GM19452 (cell line): ENCODE results near the gene KCNN4.

ENCODE experiments used
- ATAC-seq: cut with Tn5 transposase; IDR thresholded peaks from one replicate; pipeline ENCODE4 v1.9.1; 2021; ENCODE audit not compliant: unreplicated experiment

KCNN4 gene

DNA sequence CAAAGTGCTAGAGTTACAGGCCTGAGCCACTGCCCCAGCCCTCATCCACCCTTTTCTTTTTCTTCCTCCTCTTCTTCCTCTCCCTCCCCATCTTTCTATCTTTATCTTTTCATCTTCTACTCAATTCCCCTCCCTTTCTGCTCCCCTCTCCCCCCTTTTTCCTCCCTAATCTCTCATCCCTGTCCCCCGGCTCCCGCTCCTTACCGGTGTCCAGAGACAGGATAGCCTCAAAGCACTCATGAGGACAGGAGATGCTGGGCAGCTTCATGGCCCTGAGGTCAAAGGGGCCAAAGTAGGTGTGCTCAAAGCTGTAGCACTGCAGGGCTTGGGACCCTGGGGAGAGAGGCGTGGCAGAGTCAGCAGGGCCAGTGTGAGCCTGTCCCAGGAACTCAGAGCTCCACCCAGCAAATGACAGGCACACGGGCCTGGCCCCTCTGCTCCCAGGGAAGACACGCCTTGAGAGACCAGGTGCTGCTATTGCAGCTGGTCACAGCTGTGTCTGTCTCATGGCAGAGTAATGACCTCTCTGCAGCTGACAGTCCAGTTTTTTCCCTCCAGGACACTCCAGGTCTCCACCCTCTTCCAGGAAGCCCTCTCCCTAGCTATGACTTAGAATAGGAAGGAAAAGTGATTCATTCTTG lies 18.8 kb upstream of the KCNN4 start:
- ATAC-seq, result no peak

DNA sequence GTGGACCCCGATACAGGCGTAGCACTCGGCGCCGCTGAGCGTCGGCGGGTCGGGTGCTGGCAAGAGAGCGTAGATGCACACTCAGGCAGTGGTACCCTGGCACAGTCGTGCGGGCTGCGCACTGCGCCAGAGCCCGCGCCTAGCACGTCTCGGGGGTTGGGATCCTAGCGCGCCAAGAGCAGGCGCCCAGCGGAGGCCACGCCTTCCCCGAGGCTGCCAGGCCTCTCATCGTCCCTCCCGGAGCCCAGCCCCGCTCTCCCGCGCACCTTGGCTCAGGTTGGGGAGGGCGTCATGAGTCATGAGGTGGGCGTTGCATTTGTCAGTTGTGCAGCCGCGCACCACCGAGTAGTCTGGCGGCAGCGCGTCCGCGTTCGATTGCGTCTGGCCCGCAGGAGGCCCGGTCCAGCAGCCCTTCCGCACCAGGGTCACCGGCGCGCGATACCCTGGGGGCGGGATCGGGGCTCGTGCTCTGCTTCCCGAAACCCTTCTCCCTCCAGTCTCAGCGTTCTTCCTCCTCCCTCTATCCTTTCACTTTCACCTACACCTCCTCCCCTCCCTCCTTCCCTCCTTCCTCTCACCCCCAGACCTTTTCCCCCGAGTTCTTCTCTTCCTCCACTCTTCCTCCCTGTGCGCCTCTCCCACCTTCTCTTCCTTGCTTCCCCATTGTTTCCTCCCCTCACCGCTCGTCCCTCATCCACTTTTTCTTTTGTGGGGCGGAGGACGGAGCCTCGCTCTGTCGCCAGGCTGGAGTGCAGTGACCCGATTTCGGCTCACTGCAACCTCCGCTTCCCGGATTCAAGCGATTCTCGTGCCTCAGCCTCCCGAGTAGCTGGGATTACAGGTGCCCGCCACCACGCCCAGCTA lies 18.0 kb upstream of the KCNN4 start:
- ATAC-seq, result no peak

DNA sequence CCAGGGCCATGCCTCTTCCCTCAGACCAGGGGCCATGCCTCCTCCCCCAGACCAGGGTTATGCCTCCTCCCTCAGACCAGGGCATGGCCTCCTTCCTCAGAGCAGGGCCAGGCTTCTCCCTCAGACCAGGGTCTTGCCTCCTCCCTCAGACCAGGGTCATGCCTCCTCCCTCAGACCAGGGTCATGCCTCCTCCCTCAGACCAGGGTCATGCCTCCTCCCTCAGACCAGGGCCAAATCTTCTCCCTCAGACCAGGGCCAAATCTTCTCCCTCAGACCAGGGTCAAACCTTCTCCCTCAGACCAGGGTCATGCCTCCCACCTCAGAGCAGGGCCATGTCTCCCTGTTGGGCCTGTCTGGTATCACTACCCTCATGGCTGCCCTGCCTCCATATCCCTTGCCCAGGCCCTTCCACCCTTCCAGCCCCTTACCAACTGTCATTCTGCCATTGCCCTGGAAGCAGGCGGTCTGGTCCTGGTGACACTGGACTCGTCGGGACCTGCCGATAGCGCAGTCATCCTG lies 17.3 kb upstream of the KCNN4 start:
- no peak for ATAC-seq

DNA sequence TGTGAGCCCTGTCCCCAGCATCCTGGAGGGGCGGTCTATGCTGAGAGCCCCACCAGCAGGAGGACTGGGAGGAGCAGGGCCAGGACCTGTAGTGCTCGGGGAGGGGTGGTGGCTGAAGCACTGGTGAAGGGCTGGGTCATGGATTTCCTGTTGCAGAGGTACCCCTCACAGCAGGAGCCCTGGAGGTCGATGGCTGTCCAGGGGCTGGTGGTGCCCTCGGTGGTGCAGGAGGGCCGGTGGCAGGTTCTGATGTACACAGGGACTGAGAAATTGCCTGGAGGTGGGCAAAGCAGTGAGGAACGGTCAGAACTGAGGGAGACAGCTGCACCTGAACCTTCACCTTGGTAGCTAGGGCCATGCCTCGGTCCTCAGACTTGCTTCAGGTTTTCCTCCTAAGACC lies 16.8 kb upstream of the KCNN4 start:
- ATAC-seq, result no peak

DNA sequence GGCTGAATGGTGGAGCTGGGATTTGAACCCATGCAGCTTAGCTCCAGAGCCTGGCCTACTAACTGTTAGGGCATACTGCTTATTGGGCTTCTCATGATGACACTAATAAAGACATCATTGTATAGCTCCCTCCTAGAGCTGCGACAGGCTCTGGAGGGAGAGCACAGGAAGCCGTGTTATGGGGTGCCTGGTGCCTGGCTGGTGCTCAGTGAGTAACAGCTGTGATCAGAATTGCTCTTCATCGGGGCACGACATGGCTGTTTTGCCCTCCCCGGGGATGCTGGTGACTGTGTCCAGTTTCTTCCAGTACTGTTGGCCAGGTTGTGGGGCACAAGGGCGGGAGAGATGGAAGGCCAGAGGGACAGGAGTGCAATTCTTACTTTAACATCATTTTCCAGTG lies 16.3 kb upstream of the KCNN4 start:
- no peak for ATAC-seq

DNA sequence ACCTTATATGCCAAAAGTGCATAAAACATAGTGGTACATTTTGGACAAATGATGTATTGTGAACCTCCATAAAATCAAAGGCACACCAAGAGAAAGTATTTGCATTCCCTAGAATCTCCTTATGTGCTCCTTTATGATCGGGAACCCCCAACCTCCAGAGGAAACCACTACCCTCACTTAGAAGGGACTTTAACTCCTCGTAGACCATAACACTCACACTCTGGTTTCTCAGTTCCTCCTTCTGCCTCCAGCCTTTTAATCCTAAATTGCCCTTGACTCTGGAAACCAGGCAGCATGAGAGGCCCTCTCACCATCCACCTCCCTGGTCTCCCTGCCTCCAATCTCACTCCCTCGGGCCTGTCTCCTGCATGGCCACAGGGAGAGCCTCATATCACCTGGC lies 9.8 kb upstream of the KCNN4 start:
- no peak for ATAC-seq

DNA sequence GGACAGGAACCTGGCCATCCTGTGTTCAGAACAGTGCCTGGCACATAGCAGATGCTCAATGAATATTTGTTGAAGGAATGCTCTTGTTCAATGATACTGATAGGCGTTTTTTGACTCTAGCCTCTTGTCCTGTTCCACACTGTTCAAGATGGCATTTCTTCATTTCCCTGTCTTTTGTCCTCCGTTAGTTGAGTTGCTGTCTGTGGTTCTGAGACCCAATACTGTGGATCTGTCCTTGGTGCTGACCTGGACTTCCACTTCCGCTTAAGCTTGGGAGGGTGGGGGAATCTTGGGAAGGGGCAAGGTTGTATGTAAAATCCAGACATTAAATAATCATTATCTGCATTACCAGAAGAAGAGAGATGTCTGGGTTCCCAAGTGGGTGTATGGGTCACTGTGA lies 8.3 kb upstream of the KCNN4 start:
- no peak for ATAC-seq

DNA sequence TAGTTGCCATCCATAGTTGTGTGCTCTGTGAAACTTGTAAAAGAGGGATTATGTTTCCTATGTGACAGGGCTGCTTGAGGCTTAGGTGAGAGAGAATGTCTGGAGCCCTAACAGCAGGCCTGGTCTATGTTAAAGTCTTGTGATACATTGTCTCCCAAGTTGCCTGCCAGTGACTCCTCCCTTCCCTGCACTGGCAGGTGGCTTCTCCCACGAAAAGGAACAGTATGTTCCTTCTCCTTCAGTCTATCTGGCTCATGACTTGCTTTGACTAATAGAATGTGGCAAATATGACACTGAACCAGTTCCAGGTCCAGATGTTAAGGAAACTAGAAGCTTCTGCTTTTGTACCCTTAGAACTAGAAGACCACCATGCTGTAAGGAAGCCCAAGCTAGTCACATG lies 5.9 kb upstream of the KCNN4 start:
- ATAC-seq, result no peak

DNA sequence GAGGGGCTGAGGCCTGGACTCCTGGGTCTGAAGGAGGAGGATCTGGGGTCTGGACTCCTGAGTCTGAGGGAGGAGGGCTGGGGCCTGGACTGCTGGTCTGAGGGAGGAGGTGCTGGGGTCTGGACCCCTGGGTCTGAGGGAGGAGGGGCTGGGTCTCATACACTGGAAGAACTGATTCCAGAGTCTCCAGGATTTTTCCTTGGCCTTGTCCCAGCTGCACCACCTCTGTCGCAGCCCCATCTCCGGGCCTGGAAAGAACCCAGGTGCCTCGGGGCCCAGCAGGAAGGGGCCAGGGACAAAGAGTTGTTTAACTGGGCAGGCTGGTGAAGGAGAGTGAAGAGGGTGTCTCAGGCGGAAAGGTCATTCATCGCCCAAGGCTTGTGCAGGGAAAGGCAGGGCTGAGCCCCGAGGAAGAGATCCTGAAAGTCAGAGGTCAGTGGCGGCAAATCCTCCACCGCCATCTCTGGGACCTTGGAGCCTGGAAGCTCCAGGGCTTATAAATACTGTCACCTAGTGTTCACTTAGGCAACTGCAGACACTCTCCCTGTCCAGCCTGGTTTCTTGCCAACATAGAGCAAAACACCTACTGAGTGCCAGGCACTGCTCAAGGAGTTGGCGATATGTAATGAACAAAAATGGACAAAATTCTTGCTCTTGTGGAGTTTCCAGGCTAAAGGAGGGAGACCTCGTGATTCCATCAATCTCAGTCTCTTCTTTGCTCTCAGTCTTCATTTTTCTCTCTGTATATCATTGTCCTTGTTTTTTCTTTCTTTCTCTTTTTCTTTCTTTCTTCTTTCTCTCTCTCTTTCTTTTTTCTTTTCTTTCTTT lies 4.4 kb upstream of the KCNN4 start:
- peak; percentile 43 for ATAC-seq

DNA sequence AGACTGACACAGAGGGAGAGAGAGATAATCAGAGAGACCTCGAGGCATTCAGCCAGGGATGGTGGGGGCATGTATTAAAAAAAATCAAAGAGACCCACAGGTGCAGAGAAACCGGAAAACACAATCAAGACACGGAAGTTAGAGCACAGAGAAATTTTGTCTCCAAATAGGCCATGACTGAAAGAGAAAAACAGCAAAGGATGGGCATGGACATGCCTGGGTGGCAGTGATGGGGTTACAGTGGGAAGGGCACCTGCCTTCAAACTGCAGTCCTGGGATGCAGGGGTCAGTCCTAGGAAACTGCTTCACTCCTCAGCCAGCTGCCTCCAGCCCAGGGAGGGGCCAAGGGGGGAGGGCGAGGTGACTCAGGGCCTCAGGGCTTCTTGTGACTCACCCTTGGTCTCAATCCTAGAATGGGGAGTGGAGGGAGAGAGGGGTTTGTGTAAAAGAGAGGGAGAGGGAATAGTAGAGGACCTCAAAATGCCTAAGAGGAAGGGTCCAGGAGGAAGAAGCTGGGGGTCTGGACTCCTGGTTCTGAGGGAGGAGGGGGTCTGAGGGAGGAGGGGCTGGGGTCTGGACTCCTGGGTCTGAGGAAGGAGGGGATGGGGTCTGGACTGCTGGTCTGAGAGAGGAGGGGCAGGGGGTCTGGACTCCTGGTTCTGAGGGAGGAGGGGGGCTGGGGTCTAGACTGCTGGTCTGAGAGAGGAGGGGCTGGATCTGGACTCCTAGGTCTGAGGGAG lies 3.6 kb upstream of the KCNN4 start:
- no peak for ATAC-seq

DNA sequence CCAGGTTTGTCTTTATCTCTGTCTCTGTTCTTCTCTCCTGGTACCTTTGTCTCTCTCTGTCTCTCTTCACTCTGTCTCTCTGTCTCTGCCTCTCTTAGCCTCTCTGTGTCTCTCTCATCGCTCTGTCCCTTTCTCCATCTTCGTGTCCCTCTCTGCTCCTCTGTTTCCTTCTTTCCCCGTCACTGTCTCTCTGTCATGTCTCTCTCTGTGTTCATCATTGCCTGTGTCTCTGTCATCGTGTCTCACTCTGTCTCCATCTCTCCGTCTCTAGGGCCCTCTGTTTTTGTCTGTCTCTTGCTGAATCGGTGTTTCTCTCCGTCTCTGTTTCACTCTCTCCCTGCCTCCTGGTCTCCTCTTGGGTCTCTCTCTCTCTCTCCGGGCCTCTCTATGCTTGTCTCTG lies 2.9 kb upstream of the KCNN4 start:
- ATAC-seq, result no peak

DNA sequence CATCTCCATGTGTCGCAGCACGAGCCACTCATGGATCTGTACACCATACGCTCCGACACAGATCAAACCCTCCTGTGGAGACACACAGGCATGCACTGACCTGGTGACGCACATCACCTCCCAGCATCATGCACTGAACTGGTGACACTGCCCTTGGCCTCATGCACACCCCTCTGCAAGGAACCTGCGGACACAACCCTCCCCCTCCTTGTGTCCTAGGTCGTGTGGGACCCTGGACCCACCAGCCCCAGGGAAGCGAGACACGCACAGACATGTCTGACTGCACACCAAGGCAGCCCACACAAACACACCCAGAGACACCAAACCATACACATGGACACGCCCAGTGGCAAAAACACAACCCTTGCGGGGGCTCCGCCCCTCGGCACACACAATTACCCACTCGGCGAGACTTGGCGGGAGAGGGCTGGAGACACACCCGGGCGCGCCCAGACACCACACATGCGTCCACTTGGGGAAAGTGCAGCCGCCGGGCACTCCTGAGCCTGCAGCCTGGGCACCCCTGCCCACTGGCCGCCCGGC lies 2.0 kb upstream of the KCNN4 start:
- no peak for ATAC-seq

DNA sequence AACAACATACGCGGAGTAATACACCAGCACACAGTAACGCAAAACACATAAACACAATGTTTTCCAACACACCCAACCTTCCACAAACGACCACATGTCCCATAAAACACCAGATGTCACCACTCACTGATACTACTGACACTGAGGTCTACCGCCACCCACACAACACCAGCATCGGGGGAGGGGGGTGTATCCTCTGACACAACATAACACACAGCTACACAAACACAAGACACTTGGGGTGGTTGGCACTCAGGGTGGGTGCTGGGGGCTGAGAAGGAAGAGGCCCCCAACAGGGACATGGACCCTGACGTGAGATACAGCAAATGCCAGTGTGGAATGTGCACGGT lies 1.5 kb upstream of the KCNN4 start:
- no peak for ATAC-seq

DNA sequence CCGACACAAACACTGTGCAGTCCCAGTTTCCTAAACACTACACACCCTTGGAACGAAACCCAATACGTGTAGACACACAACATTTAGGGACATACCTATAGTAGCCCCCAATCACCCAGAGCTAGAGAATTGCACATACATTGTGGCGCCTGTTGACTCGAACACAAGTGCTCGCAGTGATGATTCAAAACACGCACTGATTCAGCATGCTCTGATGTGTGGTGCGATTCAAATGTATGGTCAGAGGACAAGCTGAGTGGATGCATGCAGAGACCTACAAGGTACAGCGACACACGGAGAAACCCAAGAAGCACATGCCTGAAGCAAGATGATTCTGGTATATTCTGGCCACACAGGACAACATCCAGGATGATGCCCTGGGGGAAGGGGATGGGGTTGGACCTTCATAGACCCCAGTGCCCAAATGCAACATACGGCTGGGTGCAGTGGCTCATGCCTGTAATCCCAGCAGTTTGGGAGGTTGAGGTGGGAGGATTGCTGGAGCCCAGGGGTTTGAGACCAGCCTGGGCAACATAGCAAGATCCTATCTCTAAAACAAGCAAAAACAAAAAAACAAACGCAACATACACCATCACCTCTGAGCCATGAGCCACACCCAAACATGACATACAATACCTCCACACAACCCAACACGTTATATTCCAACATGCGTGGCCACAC lies 997 bp upstream of the KCNN4 start:
- no peak for ATAC-seq

DNA sequence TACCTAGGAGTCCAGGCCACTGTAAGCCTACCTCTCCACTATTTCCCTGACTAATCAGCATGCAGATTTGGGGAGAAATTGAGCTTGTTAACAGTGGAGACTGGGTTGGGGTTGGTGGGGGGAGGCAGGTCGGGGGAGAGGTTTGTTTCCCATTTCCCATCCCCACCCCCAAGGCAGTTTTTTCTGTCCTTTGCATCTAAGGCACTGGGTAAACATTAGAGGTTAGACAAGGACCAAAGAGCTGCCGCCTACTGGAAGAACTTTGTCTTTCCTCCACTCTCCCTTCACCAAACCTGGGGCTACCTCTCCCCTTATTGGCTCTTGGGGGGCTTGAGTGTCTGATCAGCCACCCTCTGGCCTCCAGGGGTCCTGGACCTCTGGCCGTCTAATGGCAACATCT lies 953 bp downstream of the KCNN4 start:
- ATAC-seq, result no peak

DNA sequence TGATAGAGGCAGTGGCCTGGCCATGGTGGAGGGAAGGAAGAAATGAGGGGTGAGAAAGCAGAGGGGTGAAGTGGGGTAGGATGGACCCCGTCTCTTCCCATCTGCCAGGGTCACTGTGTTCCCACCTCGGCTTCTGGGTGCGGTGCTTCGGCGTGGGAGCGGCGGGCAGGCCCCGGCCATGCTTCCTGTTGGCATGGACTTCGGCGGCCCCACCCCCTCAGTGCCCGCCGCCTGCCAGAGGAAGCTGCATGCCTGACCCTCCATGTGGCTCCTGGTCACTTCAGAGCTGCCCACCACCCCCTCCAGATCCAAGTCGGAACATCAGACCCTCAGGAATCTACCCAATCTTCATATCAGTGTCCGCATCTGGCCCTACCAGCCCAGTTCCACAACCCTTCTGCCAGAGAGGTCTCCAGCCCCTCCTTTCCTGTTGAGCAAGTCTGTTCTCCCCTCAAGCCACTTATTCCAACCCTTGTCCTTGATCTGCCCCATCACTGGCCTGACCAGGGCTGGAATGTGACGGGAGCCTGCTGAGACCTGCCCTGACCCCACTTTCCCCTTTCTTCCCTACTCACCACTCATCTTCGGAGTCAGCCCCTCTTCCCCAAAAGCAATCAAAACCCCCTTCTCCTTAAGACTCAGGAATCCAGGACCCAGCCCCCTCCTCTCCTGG lies 1.5 kb downstream of the KCNN4 start:
- ATAC-seq, result no peak

DNA sequence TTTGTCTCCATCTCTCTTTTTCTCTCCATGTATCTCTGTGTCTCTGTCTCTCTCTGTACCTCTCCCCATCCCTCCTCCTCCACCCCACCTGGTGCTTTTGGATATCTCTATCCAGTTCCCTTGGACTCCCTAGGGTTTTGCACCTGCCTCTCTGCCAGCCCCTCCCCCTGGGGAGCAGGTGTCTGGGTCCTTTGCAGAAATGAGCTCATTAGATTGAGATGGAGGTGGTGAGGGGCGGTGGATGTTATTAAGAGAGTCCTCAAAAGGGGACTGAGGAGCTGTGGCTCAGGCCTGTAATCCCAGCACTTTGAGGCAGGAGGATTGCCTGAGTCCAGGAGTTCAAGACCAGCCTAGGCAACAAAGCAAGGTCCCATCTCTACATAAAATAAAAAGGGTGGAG lies 2.1 kb downstream of the KCNN4 start:
- ATAC-seq, result no peak

DNA sequence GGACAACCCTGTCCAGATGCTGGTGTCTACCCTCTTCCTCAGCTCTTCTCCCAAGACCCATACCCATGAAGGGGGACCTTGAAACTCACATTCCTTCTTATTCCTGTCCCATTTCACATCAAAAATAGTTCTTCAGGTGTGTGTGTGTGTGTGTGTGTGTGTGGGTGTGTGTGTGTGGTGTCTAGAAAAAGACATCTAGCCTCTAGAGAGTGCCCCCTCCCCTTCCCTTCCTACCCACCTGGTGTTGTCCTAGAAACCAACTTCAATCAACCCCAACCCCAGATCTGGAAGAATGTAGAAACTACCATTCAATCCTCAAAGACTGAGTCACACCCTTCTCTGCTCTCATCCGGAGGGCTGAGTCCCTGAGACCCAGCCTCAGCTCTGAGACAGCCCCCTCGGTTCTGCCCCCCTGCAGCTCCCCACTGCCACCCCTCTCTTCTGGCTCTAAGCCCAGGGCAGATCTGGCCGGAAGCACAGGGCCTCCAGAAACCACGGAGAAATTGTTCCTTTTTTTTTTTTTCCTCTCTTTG lies 3.5 kb downstream of the KCNN4 start:
- ATAC-seq, result no peak

DNA sequence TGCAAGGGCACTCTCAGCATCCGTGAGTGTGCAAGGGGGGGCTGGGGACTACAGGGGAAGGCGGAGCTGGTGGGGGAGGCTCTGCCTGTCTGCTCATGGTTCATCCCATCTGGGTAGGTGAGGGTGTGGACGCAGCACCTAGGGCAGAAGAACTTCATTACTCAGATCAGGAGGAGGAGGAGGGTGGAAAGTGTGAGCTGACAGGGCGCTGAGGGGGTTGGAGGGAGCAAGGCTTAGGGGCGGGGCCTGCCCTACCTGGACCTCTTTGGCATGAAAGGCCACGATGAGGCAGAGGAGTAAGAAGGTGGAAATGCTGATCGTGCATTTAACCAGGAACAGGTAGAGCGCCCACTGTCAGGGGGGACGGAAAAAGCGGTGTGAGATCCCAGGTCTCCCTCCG lies 4.5 kb downstream of the KCNN4 start:
- no peak for ATAC-seq
